HepG2 (cell line): ENCODE results near the gene INTS15. TPM values are rescaled to one million over a fixed set of nuclear protein-coding genes. Genes with fewer than 3 reads are reported as not detected.

Source experiments
- CSRNP2 ChIP-seq: sonication (generic); formaldehyde crosslinking; conservative IDR thresholded peaks from 2 replicates; pipeline ENCODE4 v1.8.0; 2022; ENCODE audit warnings: low read depth, missing genetic modification reagents
- GLMP ChIP-seq: sonication (generic); formaldehyde crosslinking; IDR thresholded peaks from 2 replicates; pipeline ENCODE4 v1.9.0; 2021; ENCODE audit warnings: missing genetic modification reagents, mild to moderate bottlenecking, borderline replicate concordance
- ZBTB49 ChIP-seq: sonication (generic); formaldehyde crosslinking; IDR thresholded peaks from 2 replicates; pipeline ENCODE4 v1.4.0; 2020; ENCODE audit warnings: missing genetic modification reagents, borderline replicate concordance
- ZNF3 ChIP-seq: IDR thresholded peaks from 2 replicates; pipeline ENCODE4 v1.7.0; 2017; ENCODE audit warnings: inconsistent platforms
- ZNF337 ChIP-seq: sonication (generic); formaldehyde crosslinking; IDR thresholded peaks from 2 replicates; pipeline ENCODE4 v1.5.1; 2020; ENCODE audit warnings: missing genetic modification reagents, low read depth, mild to moderate bottlenecking, borderline replicate concordance
- ZNF572 ChIP-seq: sonication (generic); formaldehyde crosslinking; IDR thresholded peaks from 2 replicates; pipeline ENCODE4 v1.5.1; 2020; ENCODE audit warnings: mild to moderate bottlenecking, missing genetic modification reagents
- ZNF652 ChIP-seq: IDR thresholded peaks from 2 replicates; pipeline ENCODE4 v1.6.1; 2016; ENCODE audit warnings: low read depth, borderline replicate concordance
- polyA plus RNA-seq, 8 experiments: library from polyadenylated mRNA; depleted of rRNA in 3 of 8; stranded (reverse) in 7 of 8; unstranded in 1 of 8; fragments of >200 nt; fragmentation: Illumina TruSeq in 4 of 8; extraction: Trizol in 4 of 8; gene quantifications; 2 replicates each; pipeline versions ENCODE4 v1.2.1 to v1.2.3, GENCODE V29; 2011 to 2016; ENCODE audit warnings: low read depth in 4 of 8, missing spikeins in 1 of 8, mixed read lengths in 1 of 8; ENCODE audit not compliant: insufficient read depth in 1 of 8
- total RNA-seq, 5 experiments: library from RNA; depleted of rRNA; stranded (reverse); fragments of >200 nt; fragmentation: Illumina TruSeq; extraction: Trizol; gene quantifications; 2 replicates each; pipeline ENCODE4 v1.2.3, GENCODE V29; 2016; ENCODE audit warnings: low read depth in 1 of 5
- TF ChIP-seq, protein P1 (sequence below): sonication (generic); formaldehyde crosslinking; IDR thresholded peaks from 2 replicates; pipeline ENCODE4 v1.5.0; 2020; ENCODE audit warnings: mild to moderate bottlenecking, missing genetic modification reagents, borderline replicate concordance
- TF ChIP-seq, protein P2 (sequence below): sonication (generic); formaldehyde crosslinking; IDR thresholded peaks from 2 replicates; pipeline ENCODE4 v1.5.1; 2020; ENCODE audit warnings: missing genetic modification reagents, mild to moderate bottlenecking, borderline replicate concordance
- TF ChIP-seq, protein P3 (sequence below): IDR thresholded peaks from 2 replicates; pipeline ENCODE4 v1.6.1; 2016; ENCODE audit warnings: low read depth, missing genetic modification reagents, missing compliant biosample characterization

INTS15 gene
- total and polyA plus RNA-seq, 2 of the 13 experiments (the other 11 are each of a cell fraction or from before 2014, with no cell fraction given), result 16.3 to 25.7 TPM

GRCh38 chr7:6578114-6579084 lies 11.4 kb upstream of the INTS15 start (continued):
- TF ChIP-seq, protein P1, sequence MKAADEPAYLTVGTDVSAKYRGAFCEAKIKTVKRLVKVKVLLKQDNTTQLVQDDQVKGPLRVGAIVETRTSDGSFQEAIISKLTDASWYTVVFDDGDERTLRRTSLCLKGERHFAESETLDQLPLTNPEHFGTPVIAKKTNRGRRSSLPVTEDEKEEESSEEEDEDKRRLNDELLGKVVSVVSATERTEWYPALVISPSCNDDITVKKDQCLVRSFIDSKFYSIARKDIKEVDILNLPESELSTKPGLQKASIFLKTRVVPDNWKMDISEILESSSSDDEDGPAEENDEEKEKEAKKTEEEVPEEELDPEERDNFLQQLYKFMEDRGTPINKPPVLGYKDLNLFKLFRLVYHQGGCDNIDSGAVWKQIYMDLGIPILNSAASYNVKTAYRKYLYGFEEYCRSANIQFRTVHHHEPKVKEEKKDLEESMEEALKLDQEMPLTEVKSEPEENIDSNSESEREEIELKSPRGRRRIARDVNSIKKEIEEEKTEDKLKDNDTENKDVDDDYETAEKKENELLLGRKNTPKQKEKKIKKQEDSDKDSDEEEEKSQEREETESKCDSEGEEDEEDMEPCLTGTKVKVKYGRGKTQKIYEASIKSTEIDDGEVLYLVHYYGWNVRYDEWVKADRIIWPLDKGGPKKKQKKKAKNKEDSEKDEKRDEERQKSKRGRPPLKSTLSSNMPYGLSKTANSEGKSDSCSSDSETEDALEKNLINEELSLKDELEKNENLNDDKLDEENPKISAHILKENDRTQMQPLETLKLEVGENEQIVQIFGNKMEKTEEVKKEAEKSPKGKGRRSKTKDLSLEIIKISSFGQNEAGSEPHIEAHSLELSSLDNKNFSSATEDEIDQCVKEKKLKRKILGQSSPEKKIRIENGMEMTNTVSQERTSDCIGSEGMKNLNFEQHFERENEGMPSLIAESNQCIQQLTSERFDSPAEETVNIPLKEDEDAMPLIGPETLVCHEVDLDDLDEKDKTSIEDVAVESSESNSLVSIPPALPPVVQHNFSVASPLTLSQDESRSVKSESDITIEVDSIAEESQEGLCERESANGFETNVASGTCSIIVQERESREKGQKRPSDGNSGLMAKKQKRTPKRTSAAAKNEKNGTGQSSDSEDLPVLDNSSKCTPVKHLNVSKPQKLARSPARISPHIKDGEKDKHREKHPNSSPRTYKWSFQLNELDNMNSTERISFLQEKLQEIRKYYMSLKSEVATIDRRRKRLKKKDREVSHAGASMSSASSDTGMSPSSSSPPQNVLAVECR (CRISPR knock-in tag), result no peak; the same call in 1 of the 2 replicates
- TF ChIP-seq, protein P2, sequence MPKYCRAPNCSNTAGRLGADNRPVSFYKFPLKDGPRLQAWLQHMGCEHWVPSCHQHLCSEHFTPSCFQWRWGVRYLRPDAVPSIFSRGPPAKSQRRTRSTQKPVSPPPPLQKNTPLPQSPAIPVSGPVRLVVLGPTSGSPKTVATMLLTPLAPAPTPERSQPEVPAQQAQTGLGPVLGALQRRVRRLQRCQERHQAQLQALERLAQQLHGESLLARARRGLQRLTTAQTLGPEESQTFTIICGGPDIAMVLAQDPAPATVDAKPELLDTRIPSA (CRISPR knock-in tag), result no peak
- TF ChIP-seq ZNF3 (CRISPR knock-in tag), result no peak
- TF ChIP-seq ZNF572 (CRISPR knock-in tag), result no peak
- TF ChIP-seq ZNF337, result no peak
- no peak for TF ChIP-seq ZNF652 (CRISPR knock-in tag)
- no peak for TF ChIP-seq CSRNP2
- TF ChIP-seq GLMP, result no peak
- no peak for TF ChIP-seq ZBTB49 (CRISPR knock-in tag)
- TF ChIP-seq, protein P3, sequence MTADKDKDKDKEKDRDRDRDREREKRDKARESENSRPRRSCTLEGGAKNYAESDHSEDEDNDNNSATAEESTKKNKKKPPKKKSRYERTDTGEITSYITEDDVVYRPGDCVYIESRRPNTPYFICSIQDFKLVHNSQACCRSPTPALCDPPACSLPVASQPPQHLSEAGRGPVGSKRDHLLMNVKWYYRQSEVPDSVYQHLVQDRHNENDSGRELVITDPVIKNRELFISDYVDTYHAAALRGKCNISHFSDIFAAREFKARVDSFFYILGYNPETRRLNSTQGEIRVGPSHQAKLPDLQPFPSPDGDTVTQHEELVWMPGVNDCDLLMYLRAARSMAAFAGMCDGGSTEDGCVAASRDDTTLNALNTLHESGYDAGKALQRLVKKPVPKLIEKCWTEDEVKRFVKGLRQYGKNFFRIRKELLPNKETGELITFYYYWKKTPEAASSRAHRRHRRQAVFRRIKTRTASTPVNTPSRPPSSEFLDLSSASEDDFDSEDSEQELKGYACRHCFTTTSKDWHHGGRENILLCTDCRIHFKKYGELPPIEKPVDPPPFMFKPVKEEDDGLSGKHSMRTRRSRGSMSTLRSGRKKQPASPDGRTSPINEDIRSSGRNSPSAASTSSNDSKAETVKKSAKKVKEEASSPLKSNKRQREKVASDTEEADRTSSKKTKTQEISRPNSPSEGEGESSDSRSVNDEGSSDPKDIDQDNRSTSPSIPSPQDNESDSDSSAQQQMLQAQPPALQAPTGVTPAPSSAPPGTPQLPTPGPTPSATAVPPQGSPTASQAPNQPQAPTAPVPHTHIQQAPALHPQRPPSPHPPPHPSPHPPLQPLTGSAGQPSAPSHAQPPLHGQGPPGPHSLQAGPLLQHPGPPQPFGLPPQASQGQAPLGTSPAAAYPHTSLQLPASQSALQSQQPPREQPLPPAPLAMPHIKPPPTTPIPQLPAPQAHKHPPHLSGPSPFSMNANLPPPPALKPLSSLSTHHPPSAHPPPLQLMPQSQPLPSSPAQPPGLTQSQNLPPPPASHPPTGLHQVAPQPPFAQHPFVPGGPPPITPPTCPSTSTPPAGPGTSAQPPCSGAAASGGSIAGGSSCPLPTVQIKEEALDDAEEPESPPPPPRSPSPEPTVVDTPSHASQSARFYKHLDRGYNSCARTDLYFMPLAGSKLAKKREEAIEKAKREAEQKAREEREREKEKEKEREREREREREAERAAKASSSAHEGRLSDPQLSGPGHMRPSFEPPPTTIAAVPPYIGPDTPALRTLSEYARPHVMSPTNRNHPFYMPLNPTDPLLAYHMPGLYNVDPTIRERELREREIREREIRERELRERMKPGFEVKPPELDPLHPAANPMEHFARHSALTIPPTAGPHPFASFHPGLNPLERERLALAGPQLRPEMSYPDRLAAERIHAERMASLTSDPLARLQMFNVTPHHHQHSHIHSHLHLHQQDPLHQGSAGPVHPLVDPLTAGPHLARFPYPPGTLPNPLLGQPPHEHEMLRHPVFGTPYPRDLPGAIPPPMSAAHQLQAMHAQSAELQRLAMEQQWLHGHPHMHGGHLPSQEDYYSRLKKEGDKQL (CRISPR knock-in tag), result peak; percentile 86
